Liver (tissue), 9 donors: Measurements from ENCODE around the gene CCDC106. TPM values are rescaled to one million over a fixed set of nuclear protein-coding genes. Genes with fewer than 3 reads are reported as not detected.

Experiments
- DNase-seq: peaks from one replicate; pipeline ENCODE4 v3.0.0-alpha.2; 2017; ENCODE audit warnings: low spot score
- H3K27ac ChIP-seq, 2 donors: one replicate each; pipeline ENCODE4 v1.7.0; 2013; ENCODE audit warnings: inconsistent platforms in 2 of 2, low read length in 2 of 2, control low read depth in 1 of 2, low read depth in 1 of 2, mild to moderate bottlenecking in 1 of 2
- H3K27me3 ChIP-seq, 4 donors: one replicate each; pipeline versions ENCODE4 v1.6.1 to v1.7.0; 2013; ENCODE audit warnings: low read length in 3 of 4, inconsistent platforms in 1 of 4, mild to moderate bottlenecking in 1 of 4, moderate library complexity in 1 of 4; ENCODE audit not compliant: control insufficient read depth in 4 of 4, insufficient read depth in 4 of 4
- H3K36me3 ChIP-seq, 4 donors: one replicate each; pipeline versions ENCODE4 v1.6.1 to v1.7.0; 2013; ENCODE audit warnings: low read length in 3 of 4, mild to moderate bottlenecking in 3 of 4, low read depth in 1 of 4, moderate library complexity in 1 of 4; ENCODE audit not compliant: control insufficient read depth in 4 of 4, insufficient read depth in 3 of 4
- H3K4me1 ChIP-seq, 4 donors: one replicate each; pipeline versions ENCODE4 v1.6.1 to v1.7.0; 2013; ENCODE audit warnings: low read length in 3 of 4, mild to moderate bottlenecking in 3 of 4, moderate library complexity in 1 of 4; ENCODE audit not compliant: control insufficient read depth in 4 of 4, insufficient read depth in 4 of 4
- H3K4me3 ChIP-seq, 3 donors: one replicate each; pipeline versions ENCODE4 v1.6.1 to v1.7.0; 2013; ENCODE audit warnings: low read length in 3 of 3, control low read depth in 1 of 3, low read depth in 1 of 3, mild to moderate bottlenecking in 1 of 3
- H3K9ac ChIP-seq, 2 donors: one replicate each; pipeline ENCODE4 v1.7.0; 2013; ENCODE audit warnings: low read length in 2 of 2, mild to moderate bottlenecking in 2 of 2, moderate library complexity in 2 of 2, control low read depth in 1 of 2, low read depth in 1 of 2
- H3K9me3 ChIP-seq, 4 donors: one replicate each; pipeline versions ENCODE4 v1.6.1 to v1.7.0; 2013; ENCODE audit warnings: low read length in 3 of 4; ENCODE audit not compliant: control insufficient read depth in 4 of 4
- ATF3 ChIP-seq: IDR thresholded peaks from 2 replicates; pipeline ENCODE4 v1.6.1; 2016; ENCODE audit warnings: antibody characterized with exemption
- CTCF ChIP-seq: fragments of 150-350 bp; IDR thresholded peaks from 2 replicates; pipeline ENCODE4 v1.5.1; 2017; ENCODE audit warnings: improper control_type of control experiment, low read depth, low read length; ENCODE audit not compliant: missing input control
- EGR1 ChIP-seq, 2 donors: IDR thresholded peaks; 2 replicates each; pipeline ENCODE4 v1.6.1; 2016 to 2018; ENCODE audit warnings: antibody characterized with exemption in 2 of 2, low read depth in 2 of 2
- FOXA1 ChIP-seq: IDR thresholded peaks from 2 replicates; pipeline ENCODE4 v1.6.1; 2016; ENCODE audit warnings: antibody characterized with exemption
- FOXA2 ChIP-seq: IDR thresholded peaks from 2 replicates; pipeline ENCODE4 v1.6.1; 2016; ENCODE audit warnings: antibody characterized with exemption
- GABPA ChIP-seq, 2 donors: IDR thresholded peaks in 1 of 2; conservative IDR thresholded peaks in 1 of 2; 2 replicates each; pipeline ENCODE4 v1.6.1; 2016; ENCODE audit warnings: antibody characterized with exemption in 2 of 2, mild to moderate bottlenecking in 1 of 2, moderate library complexity in 1 of 2
- HNF4A ChIP-seq, 2 donors: conservative IDR thresholded peaks; 2 replicates each; pipeline ENCODE4 v1.6.1; 2016; ENCODE audit warnings: antibody characterized with exemption in 2 of 2, mild to moderate bottlenecking in 2 of 2
- HNF4G ChIP-seq: IDR thresholded peaks from 2 replicates; pipeline ENCODE4 v1.6.1; 2016; ENCODE audit warnings: antibody characterized with exemption
- JUND ChIP-seq, 2 donors: IDR thresholded peaks; 2 replicates each; pipeline ENCODE4 v1.6.1; 2016; ENCODE audit warnings: antibody characterized with exemption in 2 of 2
- MAX ChIP-seq: IDR thresholded peaks from 2 replicates; pipeline ENCODE4 v1.6.1; 2016; ENCODE audit warnings: antibody characterized with exemption
- NR2F2 ChIP-seq: IDR thresholded peaks from 2 replicates; pipeline ENCODE4 v1.6.1; 2016; ENCODE audit warnings: antibody characterized with exemption
- RAD21 ChIP-seq, 2 donors: IDR thresholded peaks; 2 replicates each; pipeline ENCODE4 v1.6.1; 2016; ENCODE audit warnings: antibody characterized with exemption in 2 of 2, mild to moderate bottlenecking in 2 of 2
- REST ChIP-seq: IDR thresholded peaks from 2 replicates; pipeline ENCODE4 v1.6.1; 2016; ENCODE audit warnings: antibody characterized with exemption, mild to moderate bottlenecking
- RXRA ChIP-seq, 2 donors: IDR thresholded peaks; 2 replicates each; pipeline ENCODE4 v1.6.1; 2017 to 2018; ENCODE audit warnings: antibody characterized with exemption in 2 of 2, mild to moderate bottlenecking in 1 of 2
- SP1 ChIP-seq: IDR thresholded peaks from 2 replicates; pipeline ENCODE4 v1.6.1; 2018; ENCODE audit warnings: antibody characterized with exemption, mild to moderate bottlenecking
- TAF1 ChIP-seq: conservative IDR thresholded peaks from 2 replicates; pipeline ENCODE4 v1.6.1; 2016; ENCODE audit warnings: antibody characterized with exemption, mild to moderate bottlenecking
- YY1 ChIP-seq: IDR thresholded peaks from 2 replicates; pipeline ENCODE4 v1.6.1; 2016; ENCODE audit warnings: antibody characterized with exemption, mild to moderate bottlenecking
- ZBTB33 ChIP-seq: IDR thresholded peaks from 2 replicates; pipeline ENCODE4 v1.6.1; 2016; ENCODE audit warnings: antibody characterized with exemption
- WGBS: extraction: QIAGEN DNeasy Blood & Tissue Kit; methylation state at CpG from one replicate; pipeline ENCODE4 v1.1.7; 2013; 5-methylcytosine and 5-hydroxymethylcytosine counted together
- polyA plus RNA-seq, 2 donors: library from polyadenylated mRNA; stranded (reverse) in 1 of 2; unstranded in 1 of 2; fragments of 200-250 nt in 1 of 2; fragments of >200 nt in 1 of 2; fragmentation: Nextera tagmentation in 1 of 2; extraction: Ambion mirVana in 1 of 2; gene quantifications; one replicate each; pipeline versions ENCODE4 v1.2.1 to v1.2.3, GENCODE V29; 2013 to 2015
- total RNA-seq, 2 donors: library from RNA; depleted of rRNA; stranded (reverse); fragments of >200 nt; gene quantifications; one replicate each; pipeline ENCODE4 v1.2.3, GENCODE V29; 2014
- donor health status: healthy.
- donor health status: healthy.
- donor health status: healthy.
- donor health status: healthy.
- donor health status: healthy.

Gene CCDC106
- total and polyA plus RNA-seq, 4 donors = 3.6 to 13.5 (median 5.9) TPM

GRCh38 chr19:55632463-55632834 is 15.6 kb upstream of the CCDC106 start:
- Histone ChIP-seq H3K4me3 (no peak overlapping the region), H3K27ac (no peak overlapping the region), H3K9ac (no peak overlapping the region), H3K27me3 (no peaks in the 10 kb centered on the region), H3K4me1 (peaks cover 13 to 31% (median 22%) of the 10 kb centered on the region in 4 donors), H3K9me3 (no peaks in the 10 kb centered on the region), H3K36me3 (no peaks in the 10 kb centered on the region)
- TF ChIP-seq SP1 (no peak), EGR1 (IDR thresholded peaks at IDR 0.05; ENCODE audit: low read depth in 2 of 2) (no peak), NR2F2 (no peak), JUND (IDR thresholded peaks at IDR 0.05) (no peak), TAF1 (no peak), ATF3 (no peak), HNF4A (conservative IDR thresholded peaks at IDR 0.05) (peak in 1 of 2 donors; percentile 43), FOXA2 (no peak), FOXA1 (no peak), RXRA (IDR thresholded peaks at IDR 0.05) (no peak), RAD21 (IDR thresholded peaks at IDR 0.05) (peak; percentile 88 to 94), REST (no peak), HNF4G (no peak), MAX (no peak), CTCF (peak; percentile 85), ZBTB33 (no peak), YY1 (no peak), GABPA (IDR thresholded peaks at IDR 0.05 in 1 of 2, conservative IDR thresholded peaks at IDR 0.05 in 1 of 2) (peak in 1 of 2 donors; percentile 56)
- 30% methylated on average over 3 of the region's 3 CpGs for WGBS
- DNase-seq = peak; percentile 88
